Gastrocnemius medialis (tissue), 4 donors: ENCODE data around the gene AMN.

Experiments
- POLR2A ChIP-seq, 2 donors: fragments of 450-650 bp; IDR thresholded peaks; one replicate each; pipeline ENCODE4 v1.6.1; 2017; ENCODE audit warnings: antibody characterized with exemption in 2 of 2, mild to moderate bottlenecking in 2 of 2, moderate library complexity in 2 of 2
- TF ChIP-seq, protein P1 (sequence below), 5 experiments: fragments of 450-650 bp in 3 of 5; fragments of 200-600 bp in 2 of 5; sonication (generic) in 2 of 5; IDR thresholded peaks in 4 of 5; conservative IDR thresholded peaks in 1 of 5; 1 replicate in 4 of 5; 2 replicates in 1 of 5; pipeline ENCODE4 v1.5.1; 2016 to 2019; ENCODE audit warnings: antibody characterized with exemption in 5 of 5, mild to moderate bottlenecking in 3 of 5, moderate library complexity in 3 of 5

DNA sequence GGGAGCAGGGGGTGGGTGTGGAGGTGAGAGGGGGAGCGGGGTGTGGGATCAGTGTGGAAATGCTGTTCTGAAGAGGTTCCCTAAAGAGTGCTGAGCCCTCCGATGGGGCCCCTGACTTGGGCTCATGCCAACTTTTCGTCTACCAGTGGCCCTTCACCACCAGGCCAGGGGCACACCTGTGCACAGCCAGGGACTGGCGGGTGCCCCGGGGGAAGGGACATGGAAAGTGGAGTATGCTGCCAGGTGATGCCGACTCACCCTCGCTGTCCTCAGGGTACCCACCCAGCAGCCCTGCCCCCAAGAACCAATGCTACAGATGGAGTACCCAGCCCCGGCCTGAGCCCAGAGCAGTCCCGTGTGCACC, 26.2 kb downstream of the AMN start:
- TF ChIP-seq, protein P1, sequence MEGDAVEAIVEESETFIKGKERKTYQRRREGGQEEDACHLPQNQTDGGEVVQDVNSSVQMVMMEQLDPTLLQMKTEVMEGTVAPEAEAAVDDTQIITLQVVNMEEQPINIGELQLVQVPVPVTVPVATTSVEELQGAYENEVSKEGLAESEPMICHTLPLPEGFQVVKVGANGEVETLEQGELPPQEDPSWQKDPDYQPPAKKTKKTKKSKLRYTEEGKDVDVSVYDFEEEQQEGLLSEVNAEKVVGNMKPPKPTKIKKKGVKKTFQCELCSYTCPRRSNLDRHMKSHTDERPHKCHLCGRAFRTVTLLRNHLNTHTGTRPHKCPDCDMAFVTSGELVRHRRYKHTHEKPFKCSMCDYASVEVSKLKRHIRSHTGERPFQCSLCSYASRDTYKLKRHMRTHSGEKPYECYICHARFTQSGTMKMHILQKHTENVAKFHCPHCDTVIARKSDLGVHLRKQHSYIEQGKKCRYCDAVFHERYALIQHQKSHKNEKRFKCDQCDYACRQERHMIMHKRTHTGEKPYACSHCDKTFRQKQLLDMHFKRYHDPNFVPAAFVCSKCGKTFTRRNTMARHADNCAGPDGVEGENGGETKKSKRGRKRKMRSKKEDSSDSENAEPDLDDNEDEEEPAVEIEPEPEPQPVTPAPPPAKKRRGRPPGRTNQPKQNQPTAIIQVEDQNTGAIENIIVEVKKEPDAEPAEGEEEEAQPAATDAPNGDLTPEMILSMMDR (IDR thresholded peaks at IDR 0.05 in 4 of 5, conservative IDR thresholded peaks at IDR 0.05 in 1 of 5): no peak
- peak in 1 of 2 donors; percentile 3 for TF ChIP-seq POLR2A (IDR thresholded peaks at IDR 0.05)
